H1 (cell line): Measurements from ENCODE around the gene RNF13. TPM values are rescaled to one million over a fixed set of nuclear protein-coding genes. Genes with fewer than 3 reads are reported as not detected.

Source experiments
- CBX8 ChIP-seq: fragments of 300-800, 300-1000 bp; sonication (generic); IDR thresholded peaks from 2 replicates; pipeline ENCODE4 v1.7.1; 2016; ENCODE audit warnings: low read depth, low read length, borderline replicate concordance
- CTBP2 ChIP-seq: IDR thresholded peaks from 2 replicates; pipeline ENCODE4 v1.7.0; 2011; ENCODE audit warnings: borderline replicate concordance, mild to moderate bottlenecking, moderate library complexity, mixed read lengths, low read length; ENCODE audit not compliant: insufficient read depth, insufficient read length
- FOSL1 ChIP-seq: IDR thresholded peaks from 2 replicates; pipeline ENCODE4 v1.6.1; 2011; ENCODE audit warnings: mild to moderate bottlenecking, low read depth, low read length, moderate library complexity; ENCODE audit not compliant: insufficient read depth
- GABPA ChIP-seq: IDR thresholded peaks from 2 replicates; pipeline ENCODE4 v1.6.1; 2011; ENCODE audit warnings: mild to moderate bottlenecking, low read length, moderate library complexity, borderline replicate concordance; ENCODE audit not compliant: insufficient read depth
- GTF2F1 ChIP-seq: IDR thresholded peaks from 2 replicates; pipeline ENCODE4 v1.6.1; 2012; ENCODE audit warnings: low read depth, low read length, improper control_type of control experiment, borderline replicate concordance
- KDM4A ChIP-seq: IDR thresholded peaks from one replicate; pipeline ENCODE4 v1.7.1; 2012; ENCODE audit warnings: low read depth, mild to moderate bottlenecking, moderate library complexity, low read length, inconsistent platforms; ENCODE audit not compliant: severe bottlenecking
- PHF8 ChIP-seq: fragments of 200-600 bp; sonication (generic); conservative IDR thresholded peaks from 2 replicates; pipeline ENCODE4 v1.7.1; 2012; ENCODE audit warnings: low read depth, mild to moderate bottlenecking, inconsistent platforms, low read length, moderate library complexity
- POU5F1 ChIP-seq: IDR thresholded peaks from 2 replicates; pipeline ENCODE4 v1.6.1; 2011; ENCODE audit warnings: low read depth, mild to moderate bottlenecking, low read length, moderate library complexity
- RNF2 ChIP-seq: fragments of 200-900, 300-1000 bp; sonication (generic); IDR thresholded peaks from 2 replicates; pipeline ENCODE4 v1.7.1; 2016; ENCODE audit warnings: borderline replicate concordance, low read depth, mild to moderate bottlenecking, antibody characterized with exemption, low read length; ENCODE audit not compliant: poor library complexity, severe bottlenecking; ENCODE audit errors: missing control alignments
- SAP30 ChIP-seq: fragments of 300-600 bp; sonication (generic); IDR thresholded peaks from 2 replicates; pipeline ENCODE4 v1.7.1; 2012; ENCODE audit warnings: low read length, moderate library complexity, mild to moderate bottlenecking, inconsistent platforms; ENCODE audit not compliant: insufficient read depth, insufficient replicate concordance
- SIN3A ChIP-seq, 2 experiments: IDR thresholded peaks in 1 of 2; conservative IDR thresholded peaks in 1 of 2; 2 replicates each; pipeline ENCODE4 v1.6.1; 2011 to 2012; ENCODE audit warnings: low read length in 2 of 2, improper control_type of control experiment in 1 of 2, low read depth in 1 of 2, mild to moderate bottlenecking in 1 of 2
- SIRT6 ChIP-seq: IDR thresholded peaks from one replicate; pipeline ENCODE4 v1.7.1; 2012; ENCODE audit warnings: low read length, inconsistent platforms
- TBP ChIP-seq: IDR thresholded peaks from 2 replicates; pipeline ENCODE4 v1.6.1; 2011; ENCODE audit warnings: low read depth, low read length, improper control_type of control experiment
- USF2 ChIP-seq: IDR thresholded peaks from 2 replicates; pipeline ENCODE4 v1.6.1; 2011; ENCODE audit warnings: low read length, improper control_type of control experiment
- polyA plus RNA-seq, 7 experiments: library from polyadenylated mRNA; depleted of rRNA in 3 of 7; stranded (reverse) in 5 of 7; unstranded in 2 of 7; fragments of >200 nt in 5 of 7; fragments of 200-250 nt in 2 of 7; gene quantifications; 1 replicate in 5 of 7; 2 replicates in 1 of 7; 4 replicates in 1 of 7; pipeline versions ENCODE4 v1.2.1 to v1.2.3, GENCODE V29; 2011 to 2013; ENCODE audit warnings: missing spikeins in 2 of 7, mixed read lengths in 2 of 7
- total RNA-seq: library from RNA; stranded (reverse); fragmentation: NEBNext Ultra II Directional; extraction: Animal tissue kit (Norgen Biotek cat#: 25700); gene quantifications from 2 replicates; pipeline ENCODE4 v1.2.1, GENCODE V29; 2021
- TF ChIP-seq, protein P1 (sequence below), 3 experiments: IDR thresholded peaks; 1 replicate in 2 of 3; 2 replicates in 1 of 3; pipeline versions ENCODE4 v1.5.1 to v1.6.1; 2011; ENCODE audit warnings: low read length in 3 of 3, mild to moderate bottlenecking in 3 of 3, inconsistent platforms in 2 of 3, low read depth in 1 of 3, moderate library complexity in 1 of 3; ENCODE audit not compliant: insufficient read depth in 1 of 3; ENCODE audit errors: control extremely low read depth in 1 of 3
- TF ChIP-seq, protein P2 (sequence below): IDR thresholded peaks from 2 replicates; pipeline ENCODE4 v1.6.1; 2012; ENCODE audit warnings: inconsistent platforms

RNF13 gene
- total and polyA plus RNA-seq, 2 of the 8 experiments (the other 6 are each of a cell fraction or from before 2014, with no cell fraction given): 19.4 to 35.4 TPM

- 0 out of 4 replicates have a peak, but pooled peaks of 1 of the 2 experiments have one; percentile 39 for TF ChIP-seq SIN3A (conservative IDR thresholded peaks at IDR 0.05 in 1 of 2, IDR thresholded peaks at IDR 0.05 in 1 of 2; ENCODE audit: low read depth in 1 of 2, low read length in 2 of 2)
- TF ChIP-seq KDM4A: peak; percentile 10
- no peak for TF ChIP-seq CTBP2
- no peak for TF ChIP-seq SIRT6
- TF ChIP-seq, protein P1, sequence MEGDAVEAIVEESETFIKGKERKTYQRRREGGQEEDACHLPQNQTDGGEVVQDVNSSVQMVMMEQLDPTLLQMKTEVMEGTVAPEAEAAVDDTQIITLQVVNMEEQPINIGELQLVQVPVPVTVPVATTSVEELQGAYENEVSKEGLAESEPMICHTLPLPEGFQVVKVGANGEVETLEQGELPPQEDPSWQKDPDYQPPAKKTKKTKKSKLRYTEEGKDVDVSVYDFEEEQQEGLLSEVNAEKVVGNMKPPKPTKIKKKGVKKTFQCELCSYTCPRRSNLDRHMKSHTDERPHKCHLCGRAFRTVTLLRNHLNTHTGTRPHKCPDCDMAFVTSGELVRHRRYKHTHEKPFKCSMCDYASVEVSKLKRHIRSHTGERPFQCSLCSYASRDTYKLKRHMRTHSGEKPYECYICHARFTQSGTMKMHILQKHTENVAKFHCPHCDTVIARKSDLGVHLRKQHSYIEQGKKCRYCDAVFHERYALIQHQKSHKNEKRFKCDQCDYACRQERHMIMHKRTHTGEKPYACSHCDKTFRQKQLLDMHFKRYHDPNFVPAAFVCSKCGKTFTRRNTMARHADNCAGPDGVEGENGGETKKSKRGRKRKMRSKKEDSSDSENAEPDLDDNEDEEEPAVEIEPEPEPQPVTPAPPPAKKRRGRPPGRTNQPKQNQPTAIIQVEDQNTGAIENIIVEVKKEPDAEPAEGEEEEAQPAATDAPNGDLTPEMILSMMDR (IDR thresholded peaks at IDR 0.05; ENCODE audit: control extremely low read depth in 1 of 3, insufficient read depth in 1 of 3, low read depth in 1 of 3, low read length in 3 of 3): no peak
- TF ChIP-seq GABPA: no peak
- peak; percentile 64; the same call in 1 of the 2 replicates for TF ChIP-seq FOSL1
- TF ChIP-seq PHF8: peak; percentile 61
- TF ChIP-seq, protein P2, sequence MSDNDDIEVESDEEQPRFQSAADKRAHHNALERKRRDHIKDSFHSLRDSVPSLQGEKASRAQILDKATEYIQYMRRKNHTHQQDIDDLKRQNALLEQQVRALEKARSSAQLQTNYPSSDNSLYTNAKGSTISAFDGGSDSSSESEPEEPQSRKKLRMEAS: no peak
- TF ChIP-seq POU5F1: no peak
- peak; percentile 48; the same call in 1 of the 2 replicates for TF ChIP-seq TBP
- no peak for TF ChIP-seq CBX8
- TF ChIP-seq SAP30: no peak
- TF ChIP-seq GTF2F1: no peak
- no peak for TF ChIP-seq USF2
- TF ChIP-seq RNF2: no peak
- TF ChIP-seq, all 59 proteins: peak for 9
Measured at GRCh38 chr3:149969940-149970715, 157.1 kb downstream of the RNF13 start (continued).
